Measurements from ENCODE around the gene CCT6B. TPM values are rescaled to one million over a fixed set of nuclear protein-coding genes. Genes with fewer than 3 reads are reported as not detected.

The CCT6B gene
- total RNA-seq, 1 experiment from 2014 or later, result 0.60 TPM

DNA sequence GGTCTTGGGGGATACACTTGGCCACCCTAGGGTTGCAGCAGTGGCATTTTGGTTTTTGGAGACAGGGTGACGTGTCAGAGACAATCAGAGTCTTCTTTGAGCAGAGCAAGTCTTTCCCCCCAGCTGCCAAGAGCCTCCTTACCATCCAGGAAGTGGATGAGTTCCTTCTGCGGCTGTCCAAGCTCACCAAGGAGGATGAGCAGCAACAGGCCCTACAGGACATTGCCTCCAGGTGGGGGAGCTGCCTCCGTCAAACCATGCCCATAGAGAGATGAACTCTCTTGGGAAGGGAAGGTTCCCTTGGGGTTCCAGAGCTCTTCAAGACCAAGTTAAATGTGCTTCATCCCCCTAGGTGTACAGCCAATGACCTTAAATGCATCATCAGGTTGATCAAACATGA lies 30.3 kb upstream of the CCT6B start:
- no TSS peak for BruUV-seq (replicated peaks)
- Histone ChIP-seq H3K4me1 (ENCODE audit: insufficient read depth, low read length, poor library complexity, severe bottlenecking) (no peaks in the 10 kb centered on the region), H3K4me3 (ENCODE audit: low read depth, low read length, poor library complexity, severe bottlenecking) (no peak overlapping the region), H3K27ac (ENCODE audit: low read depth, low read length, poor library complexity, severe bottlenecking) (no peak overlapping the region), H3K27me3 (replicated peaks; ENCODE audit: insufficient read depth, low read depth, low read length, poor library complexity) (no peaks in the 10 kb centered on the region), H3K9me3 (ENCODE audit: low read depth, low read length, poor library complexity, severe bottlenecking) (no peaks in the 10 kb centered on the region), H3K36me3 (ENCODE audit: insufficient read depth, low read length, poor library complexity, severe bottlenecking) (peaks cover 7% of the 10 kb centered on the region)
- intact Hi-C loops (cut with micrococcal nuclease; ENCODE audit: unreplicated experiment), result no loop called here
- DNase-seq (ENCODE audit: low spot score), result no peak
- CTCF ChIA-PET, result no interaction called here
- no peak for TF ChIP-seq EZH2 (IDR thresholded peaks at IDR 0.05; ENCODE audit: borderline replicate concordance, low read depth, low read length, poor library complexity, severe bottlenecking)
- TF ChIP-seq, protein P1, sequence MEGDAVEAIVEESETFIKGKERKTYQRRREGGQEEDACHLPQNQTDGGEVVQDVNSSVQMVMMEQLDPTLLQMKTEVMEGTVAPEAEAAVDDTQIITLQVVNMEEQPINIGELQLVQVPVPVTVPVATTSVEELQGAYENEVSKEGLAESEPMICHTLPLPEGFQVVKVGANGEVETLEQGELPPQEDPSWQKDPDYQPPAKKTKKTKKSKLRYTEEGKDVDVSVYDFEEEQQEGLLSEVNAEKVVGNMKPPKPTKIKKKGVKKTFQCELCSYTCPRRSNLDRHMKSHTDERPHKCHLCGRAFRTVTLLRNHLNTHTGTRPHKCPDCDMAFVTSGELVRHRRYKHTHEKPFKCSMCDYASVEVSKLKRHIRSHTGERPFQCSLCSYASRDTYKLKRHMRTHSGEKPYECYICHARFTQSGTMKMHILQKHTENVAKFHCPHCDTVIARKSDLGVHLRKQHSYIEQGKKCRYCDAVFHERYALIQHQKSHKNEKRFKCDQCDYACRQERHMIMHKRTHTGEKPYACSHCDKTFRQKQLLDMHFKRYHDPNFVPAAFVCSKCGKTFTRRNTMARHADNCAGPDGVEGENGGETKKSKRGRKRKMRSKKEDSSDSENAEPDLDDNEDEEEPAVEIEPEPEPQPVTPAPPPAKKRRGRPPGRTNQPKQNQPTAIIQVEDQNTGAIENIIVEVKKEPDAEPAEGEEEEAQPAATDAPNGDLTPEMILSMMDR (conservative IDR thresholded peaks at IDR 0.05; ENCODE audit: low read depth, low read length), result no peak
- POLR2A ChIA-PET (ENCODE audit: low non-redundant PET), result interaction anchor here (0.6 kb wide), 1 partner anchor 1620 kb away, joined by 3 read pairs; no protein-coding TSS in a partner anchor

DNA sequence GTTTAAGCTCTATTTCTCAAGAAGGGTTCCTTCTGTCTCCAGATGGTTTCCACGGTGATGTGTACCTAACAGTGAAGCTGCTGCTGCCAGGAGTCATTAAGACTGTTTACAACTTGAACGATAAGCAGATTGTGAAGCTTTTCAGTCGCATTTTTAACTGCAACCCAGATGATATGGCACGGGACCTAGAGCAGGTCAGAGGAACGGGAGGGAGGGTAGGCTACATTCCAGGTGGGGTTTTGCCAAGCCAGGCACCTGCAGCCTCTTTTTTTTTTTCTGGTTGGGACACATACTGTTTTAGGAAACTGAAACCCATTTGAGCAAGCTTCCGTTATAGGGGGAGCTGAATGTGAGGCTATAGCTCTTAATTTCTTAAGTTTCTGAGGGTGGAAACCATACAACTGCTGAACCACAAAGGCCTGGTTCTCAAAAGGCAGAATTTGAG lies 29.7 kb upstream of the CCT6B start:
- Histone ChIP-seq H3K9me3 (ENCODE audit: low read depth, low read length, poor library complexity, severe bottlenecking) (no peaks in the 10 kb centered on the region), H3K27me3 (replicated peaks; ENCODE audit: insufficient read depth, low read depth, low read length, poor library complexity) (no peaks in the 10 kb centered on the region), H3K4me1 (ENCODE audit: insufficient read depth, low read length, poor library complexity, severe bottlenecking) (no peaks in the 10 kb centered on the region), H3K36me3 (ENCODE audit: insufficient read depth, low read length, poor library complexity, severe bottlenecking) (peaks cover 7% of the 10 kb centered on the region), H3K4me3 (ENCODE audit: low read depth, low read length, poor library complexity, severe bottlenecking) (no peak overlapping the region), H3K27ac (ENCODE audit: low read depth, low read length, poor library complexity, severe bottlenecking) (no peak overlapping the region)
- intact Hi-C loops (cut with micrococcal nuclease; ENCODE audit: unreplicated experiment), result no loop called here
- no peak for DNase-seq (ENCODE audit: low spot score)
- POLR2A ChIA-PET (ENCODE audit: low non-redundant PET), result interaction anchor here (0.6 kb wide), 1 partner anchor 38 kb away, joined by 6 read pairs; no protein-coding TSS in a partner anchor
- CTCF ChIA-PET, result no interaction called here
- no peak for TF ChIP-seq EZH2 (IDR thresholded peaks at IDR 0.05; ENCODE audit: borderline replicate concordance, low read depth, low read length, poor library complexity, severe bottlenecking)
- TF ChIP-seq, protein P1 (conservative IDR thresholded peaks at IDR 0.05; ENCODE audit: low read depth, low read length), result no peak
- BruUV-seq (replicated peaks), result no TSS peak

DNA sequence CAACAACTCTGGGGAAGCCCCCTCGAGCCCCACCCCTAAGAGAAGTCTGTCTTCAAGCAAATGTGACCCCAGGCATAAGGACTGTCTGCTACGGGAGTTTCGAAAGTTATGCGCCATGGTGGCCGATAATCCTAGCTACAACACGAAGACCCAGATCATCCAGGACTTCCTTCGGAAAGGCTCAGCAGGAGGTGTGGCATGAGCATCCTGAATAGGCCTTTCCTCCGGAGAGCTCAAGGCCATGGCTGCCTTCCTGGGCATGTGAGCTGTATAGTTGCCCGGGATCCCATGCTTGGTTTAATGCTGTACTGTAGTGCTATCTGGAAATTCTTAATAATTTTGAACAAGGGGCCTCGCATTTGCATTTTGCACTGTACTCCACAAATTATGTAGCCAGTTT lies 28.2 kb upstream of the CCT6B start:
- CTCF ChIA-PET, result no interaction called here
- no peaks in the 10 kb centered on the region for H3K4me1 ChIP-seq (ENCODE audit: insufficient read depth, low read length, poor library complexity, severe bottlenecking)

More for the DNA sequence above, 28.2 kb upstream of the CCT6B start:
- POLR2A ChIA-PET (ENCODE audit: low non-redundant PET), result no interaction called here
- BruUV-seq (replicated peaks), result no TSS peak
- TF ChIP-seq, protein P1 (conservative IDR thresholded peaks at IDR 0.05; ENCODE audit: low read depth, low read length), result no peak
- TF ChIP-seq EZH2 (IDR thresholded peaks at IDR 0.05; ENCODE audit: borderline replicate concordance, low read depth, low read length, poor library complexity, severe bottlenecking), result no peak
- H3K9me3 ChIP-seq (ENCODE audit: low read depth, low read length, poor library complexity, severe bottlenecking), result no peaks in the 10 kb centered on the region
- no peak overlapping the region for H3K27ac ChIP-seq (ENCODE audit: low read depth, low read length, poor library complexity, severe bottlenecking)
- H3K36me3 ChIP-seq (ENCODE audit: insufficient read depth, low read length, poor library complexity, severe bottlenecking), result peaks cover 7% of the 10 kb centered on the region
- intact Hi-C loops (cut with micrococcal nuclease; ENCODE audit: unreplicated experiment), result no loop called here
- DNase-seq (ENCODE audit: low spot score), result no peak
- H3K4me3 ChIP-seq (ENCODE audit: low read depth, low read length, poor library complexity, severe bottlenecking), result no peak overlapping the region
- H3K27me3 ChIP-seq (replicated peaks; ENCODE audit: insufficient read depth, low read depth, low read length, poor library complexity), result no peaks in the 10 kb centered on the region

Measured in A673 (cell line).